Omental fat pad (tissue), 4 donors: ENCODE data around the gene DENND1A. TPM values are rescaled to one million over a fixed set of nuclear protein-coding genes. Genes with fewer than 3 reads are reported as not detected.

Experiments used
- ATAC-seq: fragments of 150-250 bp; one replicate; pipeline ENCODE4 v1.9.1; 2016; ENCODE audit warnings: mild to moderate bottlenecking, moderate library complexity; ENCODE audit not compliant: low FRiP score
- DNase-seq: peaks from one replicate; pipeline ENCODE4 v3.0.0-alpha.2; 2019; ENCODE audit warnings: low spot score
- total RNA-seq, 4 donors: library from RNA; depleted of rRNA; stranded (reverse); fragments of >200 nt; gene quantifications; one replicate each; pipeline ENCODE4 v1.1.0, GENCODE V29; 2016
- TF ChIP-seq, protein P1 (sequence below), 3 donors: fragments of 450-650 bp; IDR thresholded peaks; one replicate each; pipeline ENCODE4 v1.5.1; 2016 to 2017; ENCODE audit warnings: antibody characterized with exemption in 3 of 3, mild to moderate bottlenecking in 3 of 3, moderate library complexity in 2 of 3

The DENND1A gene
- total RNA-seq, 4 donors from 2014 or later: 15.2 to 22.8 (median 20.7) TPM

GRCh38 chr9:123605286-123605685, 324.6 kb downstream of the DENND1A start:
- DNase-seq: no peak
- TF ChIP-seq, protein P1, sequence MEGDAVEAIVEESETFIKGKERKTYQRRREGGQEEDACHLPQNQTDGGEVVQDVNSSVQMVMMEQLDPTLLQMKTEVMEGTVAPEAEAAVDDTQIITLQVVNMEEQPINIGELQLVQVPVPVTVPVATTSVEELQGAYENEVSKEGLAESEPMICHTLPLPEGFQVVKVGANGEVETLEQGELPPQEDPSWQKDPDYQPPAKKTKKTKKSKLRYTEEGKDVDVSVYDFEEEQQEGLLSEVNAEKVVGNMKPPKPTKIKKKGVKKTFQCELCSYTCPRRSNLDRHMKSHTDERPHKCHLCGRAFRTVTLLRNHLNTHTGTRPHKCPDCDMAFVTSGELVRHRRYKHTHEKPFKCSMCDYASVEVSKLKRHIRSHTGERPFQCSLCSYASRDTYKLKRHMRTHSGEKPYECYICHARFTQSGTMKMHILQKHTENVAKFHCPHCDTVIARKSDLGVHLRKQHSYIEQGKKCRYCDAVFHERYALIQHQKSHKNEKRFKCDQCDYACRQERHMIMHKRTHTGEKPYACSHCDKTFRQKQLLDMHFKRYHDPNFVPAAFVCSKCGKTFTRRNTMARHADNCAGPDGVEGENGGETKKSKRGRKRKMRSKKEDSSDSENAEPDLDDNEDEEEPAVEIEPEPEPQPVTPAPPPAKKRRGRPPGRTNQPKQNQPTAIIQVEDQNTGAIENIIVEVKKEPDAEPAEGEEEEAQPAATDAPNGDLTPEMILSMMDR (IDR thresholded peaks at IDR 0.05): no peak
- ATAC-seq: no peak

- ATAC-seq (no peak), DNase-seq (no peak)
- TF ChIP-seq, protein P1 (IDR thresholded peaks at IDR 0.05): no peak
These were observed 325.1 kb downstream of the DENND1A start for GRCh38 chr9:123604861-123605260.

DNA sequence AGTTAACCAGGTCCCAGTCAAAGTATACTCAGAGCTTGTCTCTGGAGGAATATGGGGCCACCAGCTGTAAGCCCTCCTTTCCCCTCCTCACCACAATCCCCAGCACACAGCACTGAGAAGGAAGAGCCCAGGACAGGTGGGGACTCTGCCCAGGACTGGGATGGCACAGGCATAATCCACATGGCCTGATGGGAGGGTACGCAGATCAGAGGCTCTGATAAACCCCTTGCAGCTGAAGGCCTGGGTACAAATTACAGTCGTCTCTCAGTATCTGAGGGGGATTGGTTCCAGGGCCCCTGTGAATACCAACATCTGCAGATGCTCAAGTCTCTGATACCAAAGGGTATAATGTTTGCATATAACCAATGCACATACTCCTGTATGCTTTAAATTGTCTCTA, 328.1 kb downstream of the DENND1A start:
- TF ChIP-seq, protein P1 (IDR thresholded peaks at IDR 0.05): no peak
- no peak for DNase-seq
- no peak for ATAC-seq

- no peak for DNase-seq
- no peak for ATAC-seq
- TF ChIP-seq, protein P1 (IDR thresholded peaks at IDR 0.05): no peak
These were observed 330.1 kb downstream of the DENND1A start for GRCh38 chr9:123599781-123600180.

DNA sequence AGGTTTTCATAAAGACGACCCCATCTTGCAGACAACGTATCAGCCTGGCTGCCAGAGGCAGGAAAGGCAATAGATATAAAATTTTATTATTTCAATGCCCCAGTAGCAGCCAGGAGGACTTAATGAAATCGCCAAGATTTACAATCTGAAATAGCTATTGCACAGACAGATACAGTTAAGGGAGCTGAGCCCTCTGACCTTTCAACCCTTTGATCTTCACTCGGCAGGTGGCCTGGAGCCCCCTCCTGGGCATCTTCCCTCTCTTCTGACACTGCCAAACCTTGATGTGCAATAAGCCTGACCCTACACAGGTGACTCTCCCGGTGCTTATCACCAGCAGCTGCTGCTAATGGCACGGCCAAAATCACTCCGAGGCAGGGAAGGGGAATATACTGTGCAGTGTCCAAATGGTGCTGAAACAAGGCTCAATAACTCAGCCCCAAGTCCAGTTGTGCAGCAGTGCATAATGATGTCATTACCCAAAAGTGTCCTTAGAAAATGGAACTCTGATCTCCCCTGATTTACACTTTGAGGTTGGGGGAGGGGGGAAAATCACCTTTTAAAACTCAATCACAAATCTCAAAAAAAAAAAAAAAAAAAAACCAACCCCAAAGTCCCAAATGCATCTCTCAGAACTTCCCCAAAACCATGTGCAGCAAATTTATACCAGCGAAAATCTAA, 331.9 kb downstream of the DENND1A start:
- DNase-seq (no peak), ATAC-seq (no peak)
- TF ChIP-seq, protein P1 (IDR thresholded peaks at IDR 0.05): no peak

DNA sequence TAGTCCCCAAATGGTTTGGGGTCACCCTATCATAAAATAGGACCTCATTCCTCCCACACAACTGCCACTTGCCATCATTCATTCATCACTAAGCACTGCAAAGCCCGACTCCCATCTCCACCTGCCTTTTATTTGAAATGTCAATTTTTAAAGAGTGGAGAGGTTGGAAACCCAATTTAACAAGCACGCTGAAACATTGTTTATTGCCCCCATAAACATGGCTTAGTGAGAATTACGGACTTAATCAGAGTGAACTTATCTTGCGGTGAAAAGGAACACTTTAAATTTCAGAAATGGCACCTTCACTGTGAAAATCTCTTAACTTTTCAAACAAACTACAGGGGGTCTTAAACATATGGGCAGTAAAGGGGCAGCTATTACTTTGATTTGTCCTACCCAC, 332.9 kb downstream of the DENND1A start:
- ATAC-seq: no peak
- TF ChIP-seq, protein P1 (IDR thresholded peaks at IDR 0.05): no peak
- no peak for DNase-seq

- ATAC-seq: no peak
- DNase-seq: no peak
- TF ChIP-seq, protein P1 (IDR thresholded peaks at IDR 0.05): no peak
These were observed 338.6 kb downstream of the DENND1A start for GRCh38 chr9:123591283-123591682.
